PFSK-1 (cell line): Measurements from ENCODE around the gene MAPKBP1.

Experiments
- FOXP2 ChIP-seq: optimal IDR thresholded peaks from 2 replicates; pipeline ENCODE3; 2011; ENCODE audit warnings: borderline replicate concordance, control low read depth, inconsistent platforms; ENCODE audit not compliant: insufficient read depth; ENCODE audit errors: extremely low read length, extremely low read depth
- POLR2AphosphoS5 ChIP-seq: IDR thresholded peaks from 2 replicates; pipeline ENCODE4 v1.6.1; 2012; ENCODE audit warnings: low read depth, mild to moderate bottlenecking, control low read depth, low read length, moderate library complexity
- SIN3A ChIP-seq: IDR thresholded peaks from 2 replicates; pipeline ENCODE4 v1.6.1; 2012; ENCODE audit warnings: mild to moderate bottlenecking, low read length, moderate library complexity, borderline replicate concordance; ENCODE audit not compliant: insufficient read depth
- TAF1 ChIP-seq: IDR thresholded peaks from 2 replicates; pipeline ENCODE4 v1.6.1; 2012; ENCODE audit warnings: low read length, control low read depth, borderline replicate concordance; ENCODE audit not compliant: insufficient read depth
- TF ChIP-seq, protein P1 (sequence below), 2 experiments: IDR thresholded peaks; 2 replicates each; pipeline versions ENCODE4 v1.6.1 to v1.8.0; 2011 to 2012; ENCODE audit warnings: low read depth in 2 of 2, low read length in 2 of 2, control low read depth in 1 of 2, inconsistent platforms in 1 of 2, mild to moderate bottlenecking in 1 of 2, moderate library complexity in 1 of 2; ENCODE audit not compliant: insufficient read depth in 1 of 2

Gene MAPKBP1

DNA sequence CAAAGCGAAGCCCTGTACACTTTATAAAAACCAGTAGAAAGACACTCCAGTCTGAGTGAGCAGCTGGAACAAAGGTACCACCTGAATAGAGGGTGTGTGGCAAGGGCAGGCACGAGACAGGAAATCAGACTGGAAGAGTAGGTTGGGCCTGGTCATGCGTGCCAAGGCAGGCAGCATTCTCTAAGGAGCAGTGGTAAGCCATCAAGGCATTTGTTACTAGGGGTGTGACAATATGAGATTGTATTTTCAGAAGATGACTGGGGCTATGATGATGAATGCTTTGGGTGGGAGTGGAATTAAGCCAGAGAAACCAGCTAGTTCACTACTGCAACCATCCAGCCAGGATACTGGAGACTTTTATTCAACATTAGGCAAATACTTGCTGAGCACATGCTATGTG is 58.6 kb downstream of the MAPKBP1 start:
- TF ChIP-seq SIN3A (no peak), TAF1 (no peak), FOXP2 (no peak)

DNA sequence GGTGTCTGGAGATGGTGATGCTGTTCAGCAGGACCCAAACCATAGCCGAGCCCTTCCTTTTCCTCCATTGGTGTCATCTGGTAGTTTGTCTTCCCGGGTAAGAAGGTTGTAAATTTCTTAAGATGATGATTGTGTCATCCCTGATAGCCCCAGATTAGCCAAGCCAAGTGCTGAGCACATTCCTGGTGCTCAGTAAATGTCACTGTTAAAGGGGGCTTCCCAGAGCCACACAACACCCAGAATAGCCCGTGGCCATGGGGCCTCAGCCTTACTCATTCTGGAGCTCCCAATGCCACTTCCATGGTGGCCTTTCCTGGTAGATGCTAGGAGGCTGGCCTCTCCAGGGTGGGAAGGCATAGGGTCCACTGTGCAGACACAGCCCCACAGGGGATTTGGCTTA is 59.8 kb downstream of the MAPKBP1 start:
- no peak for TF ChIP-seq FOXP2
- TF ChIP-seq, protein P1, sequence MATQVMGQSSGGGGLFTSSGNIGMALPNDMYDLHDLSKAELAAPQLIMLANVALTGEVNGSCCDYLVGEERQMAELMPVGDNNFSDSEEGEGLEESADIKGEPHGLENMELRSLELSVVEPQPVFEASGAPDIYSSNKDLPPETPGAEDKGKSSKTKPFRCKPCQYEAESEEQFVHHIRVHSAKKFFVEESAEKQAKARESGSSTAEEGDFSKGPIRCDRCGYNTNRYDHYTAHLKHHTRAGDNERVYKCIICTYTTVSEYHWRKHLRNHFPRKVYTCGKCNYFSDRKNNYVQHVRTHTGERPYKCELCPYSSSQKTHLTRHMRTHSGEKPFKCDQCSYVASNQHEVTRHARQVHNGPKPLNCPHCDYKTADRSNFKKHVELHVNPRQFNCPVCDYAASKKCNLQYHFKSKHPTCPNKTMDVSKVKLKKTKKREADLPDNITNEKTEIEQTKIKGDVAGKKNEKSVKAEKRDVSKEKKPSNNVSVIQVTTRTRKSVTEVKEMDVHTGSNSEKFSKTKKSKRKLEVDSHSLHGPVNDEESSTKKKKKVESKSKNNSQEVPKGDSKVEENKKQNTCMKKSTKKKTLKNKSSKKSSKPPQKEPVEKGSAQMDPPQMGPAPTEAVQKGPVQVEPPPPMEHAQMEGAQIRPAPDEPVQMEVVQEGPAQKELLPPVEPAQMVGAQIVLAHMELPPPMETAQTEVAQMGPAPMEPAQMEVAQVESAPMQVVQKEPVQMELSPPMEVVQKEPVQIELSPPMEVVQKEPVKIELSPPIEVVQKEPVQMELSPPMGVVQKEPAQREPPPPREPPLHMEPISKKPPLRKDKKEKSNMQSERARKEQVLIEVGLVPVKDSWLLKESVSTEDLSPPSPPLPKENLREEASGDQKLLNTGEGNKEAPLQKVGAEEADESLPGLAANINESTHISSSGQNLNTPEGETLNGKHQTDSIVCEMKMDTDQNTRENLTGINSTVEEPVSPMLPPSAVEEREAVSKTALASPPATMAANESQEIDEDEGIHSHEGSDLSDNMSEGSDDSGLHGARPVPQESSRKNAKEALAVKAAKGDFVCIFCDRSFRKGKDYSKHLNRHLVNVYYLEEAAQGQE (IDR thresholded peaks at IDR 0.05; ENCODE audit: insufficient read depth in 1 of 2, low read depth in 2 of 2, low read length in 2 of 2): no peak
- no peak for TF ChIP-seq SIN3A
- TF ChIP-seq POLR2AphosphoS5: no peak
- no peak for TF ChIP-seq TAF1

DNA sequence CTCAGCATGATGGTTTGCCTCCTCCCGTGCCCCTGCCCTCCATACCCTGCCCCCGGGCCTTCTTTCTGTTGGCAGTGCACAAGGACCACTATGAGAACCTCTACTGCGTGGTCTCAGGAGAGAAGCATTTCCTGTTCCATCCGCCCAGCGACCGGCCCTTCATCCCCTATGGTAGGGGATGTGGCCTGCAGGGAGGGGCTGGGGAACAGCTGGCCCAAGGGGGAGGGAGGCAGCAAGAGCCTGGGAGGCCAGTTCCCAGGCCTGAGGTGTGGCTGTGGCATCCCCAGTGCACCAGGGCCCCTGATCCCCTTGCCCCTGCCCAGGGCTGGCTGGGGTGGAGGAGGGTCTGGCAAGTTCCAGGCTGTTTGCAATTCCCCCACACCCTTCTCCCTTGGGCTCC is 61.8 kb downstream of the MAPKBP1 start:
- TF ChIP-seq TAF1: no peak
- no peak for TF ChIP-seq FOXP2
- TF ChIP-seq, protein P1 (IDR thresholded peaks at IDR 0.05; ENCODE audit: insufficient read depth in 1 of 2, low read depth in 2 of 2, low read length in 2 of 2): no peak
- no peak for TF ChIP-seq SIN3A
- TF ChIP-seq POLR2AphosphoS5: no peak

DNA sequence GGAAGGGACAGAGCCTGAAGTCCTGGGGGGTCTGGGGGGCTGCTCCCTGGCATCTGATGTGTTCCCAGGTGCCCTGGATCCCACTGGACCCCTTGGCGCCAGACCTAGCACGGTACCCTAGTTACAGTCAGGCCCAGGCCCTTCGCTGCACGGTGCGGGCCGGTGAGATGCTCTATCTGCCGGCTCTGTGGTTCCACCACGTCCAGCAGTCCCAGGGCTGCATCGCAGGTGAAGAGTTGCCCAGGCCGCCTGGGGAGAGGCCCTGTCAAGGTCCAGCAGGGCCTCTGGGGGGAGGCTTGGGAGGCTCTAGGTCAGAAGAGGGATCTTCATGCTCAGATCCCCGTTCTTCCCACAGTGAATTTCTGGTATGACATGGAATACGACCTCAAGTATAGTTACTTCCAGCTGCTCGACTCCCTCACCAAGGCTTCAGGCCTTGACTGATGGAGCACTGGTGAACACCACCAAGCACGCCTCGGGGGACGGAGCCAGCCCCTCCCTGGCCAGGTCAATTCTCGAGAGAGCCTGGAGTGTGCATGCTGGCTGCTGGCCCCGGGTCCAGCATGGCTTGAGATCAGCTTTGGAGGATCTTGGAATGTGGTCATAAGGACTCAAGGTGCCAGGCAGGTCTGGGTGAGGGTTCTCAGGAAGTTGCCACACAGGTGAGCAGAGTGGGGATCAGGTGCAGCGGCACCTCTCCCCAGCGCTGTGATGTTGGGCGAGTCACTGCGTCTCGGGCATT is 62.6 kb downstream of the MAPKBP1 start:
- TF ChIP-seq FOXP2: no peak
- TF ChIP-seq, protein P1 (IDR thresholded peaks at IDR 0.05; ENCODE audit: insufficient read depth in 1 of 2, low read depth in 2 of 2, low read length in 2 of 2): no peak
- no peak for TF ChIP-seq TAF1
- no peak for TF ChIP-seq SIN3A
- TF ChIP-seq POLR2AphosphoS5: no peak

DNA sequence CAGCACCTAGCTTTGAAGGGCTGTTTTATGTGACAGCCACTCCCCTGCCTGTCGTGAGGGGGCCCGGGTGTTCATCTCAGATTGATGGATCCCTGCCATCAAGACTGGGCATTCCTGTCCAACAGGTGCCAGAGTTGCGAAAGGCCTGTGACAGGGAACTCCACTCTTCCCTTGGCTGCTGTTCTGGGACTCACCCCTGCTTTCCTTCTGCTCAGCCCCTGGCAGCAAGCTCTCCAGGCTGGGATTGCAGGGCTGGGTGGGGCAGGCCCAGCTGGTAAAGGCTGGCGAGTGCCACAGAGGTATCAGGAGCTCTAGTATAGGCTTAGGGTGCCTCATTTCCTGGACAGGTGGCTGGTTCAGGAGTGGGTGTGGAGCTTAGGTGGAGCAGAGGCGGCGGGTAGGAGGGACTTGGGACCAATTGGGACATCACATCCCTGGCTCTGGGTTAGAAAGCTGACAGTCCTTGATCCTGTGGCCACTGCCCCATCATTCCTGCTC is 64.2 kb downstream of the MAPKBP1 start, which contains the start of gene PLA2G4B:
Gene PLA2G4B, plus strand, starts transcription at position 448 of the 498 bp plus-strand sequence. CDS start 67 bp downstream, outside the sequence.
- no peak for TF ChIP-seq FOXP2
- TF ChIP-seq POLR2AphosphoS5: no peak
- no peak for TF ChIP-seq SIN3A
- TF ChIP-seq TAF1: no peak
- TF ChIP-seq, protein P1 (IDR thresholded peaks at IDR 0.05; ENCODE audit: insufficient read depth in 1 of 2, low read depth in 2 of 2, low read length in 2 of 2): no peak
